ENCODE measurements around the gene SDHAF4.

SDHAF4 gene

GRCh38 chr6:70527071-70527737, 39.5 kb upstream of the SDHAF4 start:
- TF ChIP-seq POLR2AphosphoS5 (IDR thresholded peaks at IDR 0.05; ENCODE audit: low read depth, low read length), result no peak
- no peak for TF ChIP-seq FOXP2 (optimal IDR thresholded peaks at IDR 0.05; ENCODE audit: borderline replicate concordance, extremely low read depth, extremely low read length, insufficient read depth)
- TF ChIP-seq REST (IDR thresholded peaks at IDR 0.05; ENCODE audit: insufficient read depth in 1 of 2, low read depth in 2 of 2, low read length in 2 of 2), result no peak
- no peak for TF ChIP-seq TAF1 (IDR thresholded peaks at IDR 0.05; ENCODE audit: borderline replicate concordance, insufficient read depth, low read length)
- TF ChIP-seq SIN3A (IDR thresholded peaks at IDR 0.05; ENCODE audit: borderline replicate concordance, insufficient read depth, low read length), result no peak

GRCh38 chr6:70530023-70530422, 36.7 kb upstream of the SDHAF4 start:
- TF ChIP-seq SIN3A (IDR thresholded peaks at IDR 0.05; ENCODE audit: borderline replicate concordance, insufficient read depth, low read length) (no peak), POLR2AphosphoS5 (IDR thresholded peaks at IDR 0.05; ENCODE audit: low read depth, low read length) (no peak), FOXP2 (optimal IDR thresholded peaks at IDR 0.05; ENCODE audit: borderline replicate concordance, extremely low read depth, extremely low read length, insufficient read depth) (no peak), TAF1 (IDR thresholded peaks at IDR 0.05; ENCODE audit: borderline replicate concordance, insufficient read depth, low read length) (no peak), REST (IDR thresholded peaks at IDR 0.05; ENCODE audit: insufficient read depth in 1 of 2, low read depth in 2 of 2, low read length in 2 of 2) (no peak)

- TF ChIP-seq REST (IDR thresholded peaks at IDR 0.05; ENCODE audit: insufficient read depth in 1 of 2, low read depth in 2 of 2, low read length in 2 of 2) (no peak), POLR2AphosphoS5 (IDR thresholded peaks at IDR 0.05; ENCODE audit: low read depth, low read length) (no peak), TAF1 (IDR thresholded peaks at IDR 0.05; ENCODE audit: borderline replicate concordance, insufficient read depth, low read length) (no peak)
These were observed 35.6 kb upstream of the SDHAF4 start for GRCh38 chr6:70531133-70531532.

- TF ChIP-seq REST (IDR thresholded peaks at IDR 0.05; ENCODE audit: insufficient read depth in 1 of 2, low read depth in 2 of 2, low read length in 2 of 2) (no peak), FOXP2 (optimal IDR thresholded peaks at IDR 0.05; ENCODE audit: borderline replicate concordance, extremely low read depth, extremely low read length, insufficient read depth) (no peak), POLR2AphosphoS5 (IDR thresholded peaks at IDR 0.05; ENCODE audit: low read depth, low read length) (no peak), TAF1 (IDR thresholded peaks at IDR 0.05; ENCODE audit: borderline replicate concordance, insufficient read depth, low read length) (no peak), SIN3A (IDR thresholded peaks at IDR 0.05; ENCODE audit: borderline replicate concordance, insufficient read depth, low read length) (no peak)
These were observed 29.5 kb upstream of the SDHAF4 start for GRCh38 chr6:70537266-70537665.

- no peak for TF ChIP-seq FOXP2 (optimal IDR thresholded peaks at IDR 0.05; ENCODE audit: borderline replicate concordance, extremely low read depth, extremely low read length, insufficient read depth)
- no peak for TF ChIP-seq REST (IDR thresholded peaks at IDR 0.05; ENCODE audit: insufficient read depth in 1 of 2, low read depth in 2 of 2, low read length in 2 of 2)
- no peak for TF ChIP-seq POLR2AphosphoS5 (IDR thresholded peaks at IDR 0.05; ENCODE audit: low read depth, low read length)
- no peak for TF ChIP-seq SIN3A (IDR thresholded peaks at IDR 0.05; ENCODE audit: borderline replicate concordance, insufficient read depth, low read length)
- no peak for TF ChIP-seq TAF1 (IDR thresholded peaks at IDR 0.05; ENCODE audit: borderline replicate concordance, insufficient read depth, low read length)
These were observed 28.4 kb upstream of the SDHAF4 start for GRCh38 chr6:70538376-70538775.

Data from PFSK-1 (cell line).